CD4-positive, alpha-beta T cell treated with Interleukin-17A for 4 hours (primary cell): ENCODE data around the gene SLC19A3.
"Not testable (repeated sequence)": the region's sequence is repeated elsewhere in the genome, so short reads cannot be mapped to it uniquely, and the experiment has no call there.

Experiments used
- DNase-seq: peaks from one replicate; pipeline ENCODE4 v3.0.0-alpha.2; 2020; ENCODE audit warnings: mixed read lengths

Gene SLC19A3

DNA sequence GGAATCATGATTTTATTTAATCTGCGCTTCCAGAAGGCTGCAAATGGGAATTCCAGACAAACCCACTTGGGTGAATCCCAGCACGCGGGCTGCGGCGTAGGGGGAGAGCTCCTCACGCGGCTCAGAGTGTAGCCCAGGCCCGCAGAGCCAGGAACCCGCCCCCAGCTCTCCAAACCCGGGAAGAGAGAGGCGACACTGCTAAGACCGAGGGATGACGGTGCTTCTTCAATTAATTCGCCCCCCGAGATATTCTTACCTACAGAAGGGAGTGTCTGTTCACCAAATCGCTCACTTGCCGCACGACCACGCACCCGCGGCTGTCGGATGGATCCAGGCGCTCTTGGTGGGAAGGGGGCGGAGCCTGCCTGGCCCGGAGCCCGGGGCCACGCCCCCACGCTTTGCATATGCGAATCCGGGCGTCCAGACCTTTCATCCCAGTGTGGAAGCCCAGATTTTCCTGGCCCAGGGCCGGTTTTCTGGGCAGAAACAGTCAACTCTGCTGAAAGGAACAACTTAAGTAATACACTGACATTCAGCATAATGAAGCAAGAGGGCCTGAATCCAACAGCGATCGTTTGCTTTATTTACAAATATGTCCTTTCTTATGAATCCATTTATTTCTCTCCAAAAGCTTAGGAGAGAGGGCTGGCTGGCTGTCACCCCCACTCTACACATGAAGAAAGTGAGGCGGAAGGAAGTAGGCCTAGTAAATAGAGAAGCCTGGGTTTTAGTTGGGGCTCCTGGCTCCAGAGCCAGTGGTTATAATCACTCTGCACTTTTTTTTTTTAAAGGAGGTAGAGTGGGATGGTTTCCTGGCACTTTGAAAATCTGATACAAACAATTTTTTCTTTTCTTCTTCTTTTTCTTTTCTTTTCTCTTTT, at the start of gene SLC19A3:
TSS of gene SLC19A3 (minus strand) at position 342 of the 881 bp plus-strand sequence. CDS start 15,710 bp downstream, outside the sequence.
- peak; percentile 5 for DNase-seq

DNA sequence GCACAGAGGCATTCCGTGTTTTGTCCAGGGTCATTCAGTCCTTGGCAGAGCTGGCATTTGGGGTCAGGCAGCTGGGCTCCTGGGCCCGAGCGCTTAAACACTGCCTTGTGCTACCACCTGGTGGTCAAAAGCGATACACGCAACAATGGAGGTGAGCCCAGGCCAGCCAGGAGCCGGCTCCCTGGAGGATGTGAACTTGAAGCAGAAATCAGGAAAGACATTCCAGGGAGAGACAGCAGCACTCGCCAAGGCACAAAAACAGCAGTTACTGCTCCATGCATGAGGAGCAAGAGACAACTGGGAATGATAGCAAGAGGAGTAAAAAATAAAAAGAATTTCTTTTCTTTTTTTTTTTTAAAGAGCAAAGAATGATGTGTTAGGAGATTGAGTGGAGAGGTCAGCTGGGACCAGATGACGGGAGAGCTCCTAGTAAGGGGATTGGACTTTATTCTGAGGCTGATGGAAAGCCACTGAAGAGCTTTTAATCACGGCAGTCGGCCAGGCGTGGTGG, 48.6 kb upstream of the SLC19A3 start:
- DNase-seq: peak; percentile 67

DNA sequence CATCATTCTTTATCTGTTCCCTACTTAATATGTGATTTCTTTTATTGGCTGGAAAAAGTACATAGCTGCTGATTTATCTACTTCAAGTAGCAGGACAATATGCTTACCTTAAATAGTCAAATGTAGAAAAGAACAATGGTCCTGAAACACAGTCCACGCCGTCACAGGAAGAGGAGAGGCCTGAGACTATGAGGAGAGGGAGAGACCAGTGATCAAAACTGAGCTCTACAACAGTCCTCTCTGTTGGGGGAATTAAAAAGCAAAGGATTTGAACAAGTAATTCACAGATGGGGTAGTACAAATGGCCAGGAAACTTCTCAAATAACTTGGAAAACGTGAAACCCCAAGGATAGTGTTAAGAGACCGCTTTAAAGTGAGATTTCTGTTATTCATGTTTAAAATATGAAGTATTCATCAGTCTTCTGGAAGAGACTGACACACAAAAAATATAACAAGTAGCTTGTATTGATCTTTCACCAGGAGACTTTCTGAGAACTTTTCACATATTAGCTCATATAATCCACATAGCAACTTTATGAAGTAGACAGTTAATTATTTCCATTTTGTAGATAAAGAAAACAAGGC, 48.1 kb upstream of the SLC19A3 start:
- DNase-seq: no peak

DNA sequence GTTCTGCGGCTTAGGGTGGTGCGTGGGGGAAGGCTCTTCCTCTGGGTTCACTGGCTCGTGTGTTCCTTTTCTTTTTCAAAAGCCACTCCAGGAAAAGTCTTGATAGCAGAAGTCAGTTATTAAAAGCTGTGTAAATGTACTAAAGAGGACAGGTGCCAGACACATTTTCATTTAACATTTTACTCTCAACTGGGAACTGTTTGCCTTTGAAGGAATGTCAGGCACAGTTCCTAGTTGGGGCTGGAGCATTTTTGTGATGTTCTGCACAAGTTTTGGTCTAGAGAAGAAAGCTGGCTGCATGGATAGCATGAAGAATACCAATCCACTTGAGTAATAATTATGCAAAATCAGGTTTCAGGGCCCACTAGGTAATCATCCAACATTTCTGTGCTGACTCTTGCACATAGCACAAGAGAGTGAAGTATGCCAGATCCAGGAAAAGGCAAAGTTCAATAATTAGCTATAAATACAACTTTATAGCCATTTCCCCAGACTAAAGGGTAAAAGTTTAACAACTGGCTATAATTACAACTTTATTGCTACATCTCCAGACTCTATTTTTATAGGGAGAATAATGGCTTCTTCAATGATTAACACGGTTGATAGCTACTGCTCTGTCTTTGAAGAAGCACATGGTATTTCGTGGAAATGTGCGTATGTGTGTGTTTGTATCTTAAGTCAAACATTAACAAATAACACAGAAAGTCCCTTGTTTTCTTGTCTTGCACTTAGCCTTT, 44.1 kb upstream of the SLC19A3 start:
- DNase-seq: no peak

DNA sequence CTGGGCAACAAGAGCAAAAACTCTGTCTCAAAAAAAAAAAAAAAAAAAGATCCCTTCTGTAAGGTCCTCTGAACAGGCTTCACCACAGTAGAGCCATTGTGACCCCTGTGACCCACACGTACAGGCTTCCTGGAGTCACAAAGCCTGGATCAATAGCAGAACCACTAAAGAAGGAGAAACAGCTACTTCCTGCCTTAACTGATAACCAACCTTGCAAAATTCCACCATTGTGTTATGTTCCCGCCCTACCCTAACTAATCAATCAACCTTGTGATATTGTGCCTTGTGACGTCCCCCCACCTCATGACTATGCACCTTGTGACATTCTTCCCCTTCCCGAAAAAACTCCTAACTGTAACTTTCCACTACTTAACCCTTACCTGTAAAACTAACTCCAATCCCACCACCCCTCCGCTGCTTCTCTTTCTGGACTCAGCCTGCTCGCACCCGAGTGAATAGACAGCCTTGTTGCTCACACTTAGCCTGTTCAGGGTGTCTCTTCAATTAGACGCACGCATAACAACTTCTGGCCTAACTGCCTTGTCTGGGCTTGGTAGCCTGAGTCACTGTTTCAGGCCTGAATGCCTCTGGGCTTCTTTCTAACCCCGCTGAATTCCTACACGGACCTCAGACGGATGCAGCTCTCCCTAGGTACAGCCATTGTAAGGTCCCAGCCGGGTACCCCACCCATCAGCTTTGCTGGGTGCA, 41.7 kb upstream of the SLC19A3 start:
- DNase-seq: no peak

DNA sequence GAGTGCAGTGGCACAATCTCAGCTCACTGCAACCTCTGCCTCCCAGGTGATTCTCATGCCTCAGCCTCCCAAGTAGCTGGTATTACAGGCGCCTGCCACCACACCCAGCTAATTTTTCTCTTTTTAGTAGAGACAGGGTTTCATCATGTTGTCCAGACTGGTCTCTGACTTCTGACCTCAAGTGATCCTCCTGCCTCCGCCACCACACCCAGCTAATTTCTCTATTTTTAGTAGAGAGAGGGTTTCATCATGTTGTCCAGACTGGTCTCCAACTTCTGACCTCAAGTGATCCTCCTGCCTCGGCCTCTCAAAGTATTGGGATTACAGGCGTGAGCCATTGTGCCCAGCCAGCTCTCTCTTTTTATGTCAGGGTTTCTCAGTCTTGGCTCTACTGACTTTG, 38.4 kb upstream of the SLC19A3 start:
- DNase-seq: not testable (repeated sequence)

DNA sequence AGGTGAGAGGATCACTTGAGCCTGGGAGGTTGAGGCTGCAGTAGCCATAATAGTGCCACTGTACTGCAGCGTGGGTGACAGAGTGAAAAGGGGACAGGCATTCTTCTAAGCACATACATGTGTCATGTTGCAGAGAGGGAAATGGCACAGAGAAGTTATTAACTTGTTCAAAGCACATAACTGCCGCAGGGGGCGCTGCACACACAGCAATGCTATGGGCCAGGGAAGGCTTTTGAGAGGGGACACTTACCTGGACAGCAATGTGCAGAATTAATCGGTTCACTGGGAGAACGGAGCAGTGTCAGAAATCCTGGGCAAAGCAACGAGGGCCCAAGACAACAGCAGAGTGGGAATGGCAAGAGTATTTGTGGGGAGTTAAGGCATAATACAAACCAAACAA, 30.3 kb upstream of the SLC19A3 start:
- DNase-seq: no peak

DNA sequence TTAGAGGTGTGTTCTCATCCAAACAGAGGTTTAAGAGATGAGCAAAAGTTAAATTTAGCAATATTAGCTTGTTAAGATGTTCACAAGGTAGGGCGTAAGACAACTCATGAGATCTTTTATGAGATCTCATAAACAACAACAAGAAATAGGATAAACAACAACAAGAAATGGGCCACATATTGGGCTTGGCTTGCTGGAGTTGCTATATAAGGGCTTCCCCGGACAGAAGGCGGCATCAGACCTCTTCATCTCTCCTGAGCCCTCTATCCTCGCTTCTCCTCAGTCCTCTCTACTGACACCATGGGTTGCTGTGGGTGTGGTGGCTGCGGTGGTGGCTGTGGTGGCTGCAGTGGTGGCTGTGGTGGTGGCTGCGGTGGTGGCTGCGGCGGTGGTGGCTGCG, 27.8 kb upstream of the SLC19A3 start, which contains the start of gene SCYGR8:
TSS of gene SCYGR8 (plus strand) at position 301 of the 400 bp plus-strand sequence. CDS start at position 301, 0 bp downstream.
- DNase-seq: no peak

DNA sequence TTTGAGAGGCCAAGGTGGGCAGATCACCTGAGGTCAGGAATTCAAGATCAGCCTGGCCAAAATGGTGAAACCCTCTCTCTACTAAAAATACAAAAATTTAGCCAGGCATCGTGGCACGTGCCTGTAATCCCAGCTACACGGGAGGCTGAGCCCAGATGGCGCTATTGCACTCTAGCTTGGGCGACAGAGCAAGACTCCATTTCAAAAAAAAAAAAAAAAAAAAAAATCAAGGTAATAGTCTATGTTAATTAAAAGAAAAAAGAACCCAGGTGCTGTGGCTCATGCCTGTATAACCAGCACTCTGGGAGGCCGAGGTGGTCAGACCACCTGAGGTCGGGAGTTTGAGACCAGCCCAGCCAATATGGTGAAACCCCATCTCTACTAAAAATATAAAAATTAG, 22.9 kb upstream of the SLC19A3 start:
- peak; percentile 18 for DNase-seq

DNA sequence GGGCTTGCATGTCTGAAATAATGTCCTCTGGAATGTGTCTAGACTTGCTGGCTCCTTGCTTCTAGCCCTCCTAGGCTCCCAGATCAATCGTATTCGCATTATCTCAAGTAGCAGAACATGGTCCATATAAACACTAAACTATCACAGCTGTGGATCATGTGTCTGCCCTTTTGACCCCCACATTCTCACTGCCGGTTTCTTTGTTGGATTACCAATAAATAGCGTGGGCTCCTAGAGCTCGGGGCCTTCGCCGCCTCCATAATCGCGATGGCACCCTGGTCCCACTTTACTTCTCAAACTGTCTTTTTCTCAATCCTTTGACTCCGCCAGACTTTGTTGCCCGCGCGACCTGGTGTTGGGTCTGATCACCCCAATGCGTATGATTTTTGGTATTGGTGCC, 21.5 kb upstream of the SLC19A3 start:
- DNase-seq: no peak

DNA sequence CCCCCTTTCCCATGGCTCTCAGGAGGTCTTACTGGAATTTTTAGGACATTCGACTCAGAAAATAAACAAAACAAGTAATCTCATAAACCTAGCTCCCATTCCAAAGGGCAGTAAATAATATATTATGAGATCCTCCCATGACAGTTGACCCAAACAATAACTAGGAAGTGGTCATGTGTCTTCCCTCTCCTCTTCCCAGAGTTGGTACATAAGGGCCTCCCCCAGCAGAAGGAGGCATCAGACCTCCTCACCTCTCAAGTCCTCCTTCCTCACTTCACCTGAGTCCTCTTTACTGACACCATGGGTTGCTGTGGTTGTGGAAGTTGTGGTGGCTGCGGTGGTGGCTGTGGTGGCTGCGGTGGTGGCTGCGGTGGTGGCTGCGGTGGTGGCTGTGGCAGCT, 10.2 kb upstream of the SLC19A3 start, which contains the start of gene SCYGR7:
TSS of gene SCYGR7 (plus strand) at position 301 of the 400 bp plus-strand sequence. CDS start at position 301, 0 bp downstream.
- no peak for DNase-seq

DNA sequence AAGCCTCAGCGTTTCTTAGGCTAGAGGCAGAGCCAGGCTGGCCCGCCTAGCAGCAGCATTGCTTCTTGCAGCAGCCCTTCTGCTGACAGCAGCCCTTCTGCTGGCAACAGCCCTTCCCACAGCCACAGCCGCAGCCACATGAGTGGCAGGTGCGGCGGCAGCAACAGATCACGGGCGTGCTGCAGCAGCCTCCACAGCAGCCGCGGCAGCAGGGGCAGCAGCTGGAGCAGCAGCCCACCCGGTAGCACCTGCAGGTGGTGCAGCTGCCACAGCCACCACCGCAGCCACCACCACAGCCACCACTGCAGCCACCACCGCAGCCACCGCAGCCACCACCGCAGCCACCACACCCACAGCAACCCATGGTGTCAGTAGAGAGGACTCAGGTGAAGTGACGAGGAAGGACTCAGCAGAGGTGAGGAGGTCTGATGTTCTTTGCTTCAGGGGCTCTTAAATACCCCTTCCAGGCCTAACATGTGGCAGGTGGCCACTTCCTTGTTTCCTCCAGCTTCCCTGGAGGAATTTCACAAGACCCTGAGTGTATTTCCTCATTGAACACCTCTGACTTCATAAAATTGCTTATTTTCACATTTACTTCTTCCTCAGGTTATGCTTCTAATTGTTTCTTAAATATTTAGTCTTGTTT, 6.7 kb upstream of the SLC19A3 start, which contains the start of gene SCYGR6:
TSS of gene SCYGR6 (minus strand) at position 364 of the 646 bp plus-strand sequence. CDS start at position 364, 0 bp downstream.
- no peak for DNase-seq

DNA sequence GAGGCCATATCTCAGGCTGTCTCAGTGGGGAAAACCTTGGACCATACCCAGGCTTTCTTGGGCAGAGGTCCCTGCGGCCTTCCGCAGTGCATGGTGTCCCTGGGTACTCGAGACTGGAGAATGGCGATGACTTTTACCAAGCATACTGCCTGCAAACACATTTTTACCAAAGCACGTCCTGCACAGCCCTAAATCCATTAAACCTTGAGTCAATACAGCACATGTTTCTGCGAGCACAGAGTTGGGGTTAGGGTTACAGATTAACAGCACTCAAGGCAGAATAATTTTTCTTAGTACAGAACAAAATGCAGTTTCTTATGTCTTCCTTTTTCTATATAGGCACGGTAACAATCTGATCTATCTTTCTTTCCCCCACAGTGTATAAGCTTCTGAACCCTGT, 5.0 kb upstream of the SLC19A3 start:
- not testable (repeated sequence) for DNase-seq

DNA sequence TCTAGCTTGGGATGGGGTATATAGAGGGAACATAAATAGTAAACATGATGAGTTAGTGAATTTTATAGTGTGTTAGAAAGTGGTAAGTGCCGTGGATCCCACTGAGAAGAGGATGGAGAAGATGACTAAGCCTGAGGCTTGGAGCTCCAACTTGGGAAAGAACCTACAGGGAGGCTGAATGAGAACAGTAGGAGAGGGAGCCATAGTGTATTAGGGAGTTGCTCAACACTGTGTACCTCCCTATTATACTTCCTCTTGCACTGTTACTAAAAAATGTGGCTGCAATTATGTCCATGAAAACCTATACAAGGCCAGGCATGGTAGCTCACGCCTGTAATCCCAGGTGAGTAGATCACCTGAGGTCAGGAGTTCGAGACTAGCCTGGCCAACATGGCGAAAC, 2.9 kb upstream of the SLC19A3 start:
- no peak for DNase-seq

DNA sequence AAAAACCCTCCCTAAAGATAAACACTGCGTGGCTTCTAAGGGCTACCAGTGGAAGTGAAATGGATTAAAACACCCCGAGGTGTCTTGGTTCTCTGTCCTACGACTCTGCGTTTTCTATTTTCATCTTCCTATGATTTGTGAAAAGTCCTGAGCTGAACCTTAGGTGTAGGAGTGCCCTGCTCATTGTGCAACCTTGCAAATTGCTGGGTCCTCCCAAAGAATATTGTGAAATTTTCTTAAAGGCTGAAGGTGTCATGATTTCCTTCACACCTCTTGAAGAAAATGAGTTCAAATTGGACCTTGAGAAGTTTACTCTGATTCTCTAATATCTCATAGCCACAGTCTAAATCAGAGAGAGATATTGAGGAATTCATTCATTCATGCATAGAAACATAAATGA, 1.8 kb upstream of the SLC19A3 start:
- no peak for DNase-seq

DNA sequence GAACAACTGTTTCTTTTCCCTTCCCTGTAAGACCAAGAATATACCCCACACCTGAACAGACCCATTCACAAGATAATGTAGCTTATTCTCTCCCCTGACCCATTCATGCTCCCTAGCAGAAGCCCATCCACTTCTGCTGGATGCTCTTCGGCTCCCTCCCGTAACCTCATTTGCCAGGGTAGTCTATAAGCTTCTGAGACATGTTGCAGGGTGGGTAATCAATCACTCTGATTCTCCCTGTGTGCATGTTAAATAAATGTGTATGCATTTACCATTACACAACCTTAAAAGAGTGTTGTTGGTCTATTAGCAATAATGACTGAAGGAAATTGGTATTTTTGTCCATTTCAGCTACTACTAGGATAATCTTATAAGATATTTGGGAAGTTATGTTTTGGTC, 1.3 kb downstream of the SLC19A3 start:
- no peak for DNase-seq

DNA sequence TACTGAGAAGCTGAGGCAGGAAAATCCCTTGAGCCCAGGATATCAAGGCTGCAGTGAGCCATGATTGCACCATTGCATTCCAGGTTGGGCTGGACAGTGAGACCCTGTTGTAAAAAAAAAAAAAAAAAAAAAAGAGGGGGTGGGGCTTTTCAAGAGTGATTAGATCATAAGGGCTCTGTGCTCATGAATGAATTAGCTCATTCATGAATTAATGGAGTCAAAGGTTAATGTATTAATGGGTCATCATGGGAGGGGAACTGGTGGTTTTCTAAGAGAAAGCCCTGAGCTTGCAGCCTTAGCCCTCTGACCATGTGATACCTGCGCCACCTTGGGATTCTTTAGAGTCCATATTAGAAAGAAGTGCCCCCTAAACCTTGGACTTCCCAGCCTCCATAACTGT, 4.5 kb downstream of the SLC19A3 start:
- DNase-seq: no peak

DNA sequence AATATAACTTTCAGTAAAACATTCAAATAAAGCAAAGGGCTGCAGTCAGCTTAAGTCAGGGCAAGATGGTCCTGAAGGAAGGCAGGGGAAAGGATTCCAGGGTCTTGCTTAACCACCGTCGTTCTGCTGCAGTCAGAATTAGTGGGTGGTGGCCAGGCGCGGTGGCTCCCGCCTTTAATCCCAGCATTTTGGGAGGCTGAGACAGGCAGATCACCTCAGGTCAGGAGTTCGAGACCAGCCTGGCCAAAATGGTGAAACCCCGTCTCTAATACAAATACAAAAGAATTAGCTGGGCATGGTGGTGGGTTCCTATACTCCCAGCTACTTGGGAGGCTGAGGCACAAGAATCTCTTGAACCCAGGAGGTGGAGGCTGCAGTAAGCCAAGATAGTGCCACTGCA, 6.8 kb downstream of the SLC19A3 start:
- DNase-seq: no peak

DNA sequence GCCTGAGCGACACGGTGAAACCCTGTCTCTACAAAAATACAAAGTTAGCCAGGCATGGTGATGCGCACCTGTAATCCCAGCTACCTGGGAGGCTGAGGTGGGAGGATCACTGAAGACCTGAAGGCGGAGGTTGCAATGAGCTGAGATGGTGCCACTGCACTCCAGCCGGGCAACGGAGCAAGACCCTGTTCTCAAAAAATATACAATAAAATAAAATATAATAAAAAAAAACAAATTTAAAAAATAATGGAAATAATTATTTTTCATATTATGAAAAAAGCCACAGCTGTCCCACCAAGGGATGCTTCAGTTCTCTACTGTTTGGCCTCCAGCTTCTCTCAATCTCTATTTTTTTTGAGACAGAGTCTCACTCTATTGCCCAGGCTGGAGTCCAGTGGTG, 10.4 kb downstream of the SLC19A3 start:
- no peak for DNase-seq

DNA sequence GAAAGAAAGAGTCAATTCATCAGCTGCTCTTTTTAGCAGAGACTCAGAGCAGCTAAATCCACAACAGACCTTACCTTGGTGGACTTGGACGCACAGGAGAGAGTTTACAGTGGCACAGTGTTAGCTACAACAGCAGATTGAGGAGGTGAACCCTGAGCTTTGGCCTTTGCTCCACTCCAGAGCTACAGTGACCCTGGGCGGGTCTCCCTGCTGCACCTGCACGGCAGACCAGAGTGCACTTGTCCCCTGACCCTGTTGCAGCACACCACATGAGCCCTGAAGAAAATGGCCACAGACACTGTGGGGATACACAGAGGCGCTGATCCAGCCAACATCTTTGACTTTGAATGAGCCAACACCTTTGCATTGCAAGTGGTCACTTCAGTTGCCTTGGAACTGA, 11.0 kb downstream of the SLC19A3 start:
- DNase-seq: no peak

DNA sequence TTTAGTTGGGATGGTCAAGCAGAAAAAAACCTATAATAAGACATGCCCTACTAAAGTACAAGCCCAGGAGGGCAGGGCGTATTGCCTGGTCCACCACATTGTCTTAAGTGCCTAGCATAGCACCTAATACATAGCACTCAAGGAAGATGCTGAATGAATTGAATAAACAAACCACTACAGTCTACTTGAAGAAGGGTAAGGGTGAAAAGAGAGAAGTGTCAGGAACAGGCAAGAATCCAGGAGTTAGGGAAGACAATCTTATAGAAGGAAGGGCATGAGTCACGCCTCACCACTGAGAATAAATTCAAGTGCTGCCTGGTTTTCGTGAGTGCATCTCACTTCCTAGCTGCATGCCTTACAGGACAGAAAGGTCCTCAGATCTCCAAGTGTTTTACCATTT, 13.9 kb downstream of the SLC19A3 start:
- DNase-seq: no peak

DNA sequence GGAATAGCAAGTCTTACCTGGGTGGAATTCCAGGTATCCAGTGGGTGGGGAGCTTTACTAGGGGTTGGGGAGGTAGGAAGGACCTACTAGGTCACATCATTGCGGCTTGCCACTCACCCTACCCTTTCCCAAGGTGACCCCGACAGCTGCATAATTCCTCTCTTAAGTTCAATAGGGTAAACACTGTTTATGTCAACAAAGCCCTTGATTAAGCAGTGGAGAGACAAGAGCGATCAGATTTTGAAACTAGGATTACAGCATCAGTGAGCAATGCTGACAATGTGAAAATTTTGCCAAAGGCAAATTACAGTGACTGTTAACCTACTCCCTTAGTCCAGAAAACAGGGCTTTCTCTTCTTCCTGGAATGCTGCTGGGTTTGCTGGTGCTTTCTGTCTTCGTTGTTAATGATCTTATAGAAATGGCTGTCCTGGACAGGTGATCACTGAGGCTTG, 14.5 kb downstream of the SLC19A3 start:
- DNase-seq: no peak
